ENCODE data around the gene PIP4P1.
A peak's percentile ranks its signal among the peaks of the same experiment; 100 is the strongest.

- no peak for TF ChIP-seq EZH2phosphoT487 (IDR thresholded peaks at IDR 0.05; ENCODE audit: unreplicated experiment)
- TF ChIP-seq, protein P1, sequence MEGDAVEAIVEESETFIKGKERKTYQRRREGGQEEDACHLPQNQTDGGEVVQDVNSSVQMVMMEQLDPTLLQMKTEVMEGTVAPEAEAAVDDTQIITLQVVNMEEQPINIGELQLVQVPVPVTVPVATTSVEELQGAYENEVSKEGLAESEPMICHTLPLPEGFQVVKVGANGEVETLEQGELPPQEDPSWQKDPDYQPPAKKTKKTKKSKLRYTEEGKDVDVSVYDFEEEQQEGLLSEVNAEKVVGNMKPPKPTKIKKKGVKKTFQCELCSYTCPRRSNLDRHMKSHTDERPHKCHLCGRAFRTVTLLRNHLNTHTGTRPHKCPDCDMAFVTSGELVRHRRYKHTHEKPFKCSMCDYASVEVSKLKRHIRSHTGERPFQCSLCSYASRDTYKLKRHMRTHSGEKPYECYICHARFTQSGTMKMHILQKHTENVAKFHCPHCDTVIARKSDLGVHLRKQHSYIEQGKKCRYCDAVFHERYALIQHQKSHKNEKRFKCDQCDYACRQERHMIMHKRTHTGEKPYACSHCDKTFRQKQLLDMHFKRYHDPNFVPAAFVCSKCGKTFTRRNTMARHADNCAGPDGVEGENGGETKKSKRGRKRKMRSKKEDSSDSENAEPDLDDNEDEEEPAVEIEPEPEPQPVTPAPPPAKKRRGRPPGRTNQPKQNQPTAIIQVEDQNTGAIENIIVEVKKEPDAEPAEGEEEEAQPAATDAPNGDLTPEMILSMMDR (conservative IDR thresholded peaks at IDR 0.05; ENCODE audit: low read depth in 2 of 2): peak; percentile 48 to 51
- no peak for TF ChIP-seq CREB1 (CRISPR knock-in tag; IDR thresholded peaks at IDR 0.05; ENCODE audit: low read depth)
- TF ChIP-seq EZH2 (IDR thresholded peaks at IDR 0.05; ENCODE audit: low read depth, unreplicated experiment): no peak
Observed at GRCh38 chr14:20487396-20487725, 26.1 kb upstream of the PIP4P1 start.

Data from GM23338 (cell line).